HG03135 (cell line): ENCODE data around the gene TEDDM1.
"Not testable (repeated sequence)": the region's sequence is repeated elsewhere in the genome, so short reads cannot be mapped to it uniquely, and the experiment has no call there.

ENCODE experiments used
- ATAC-seq: cut with Tn5 transposase; IDR thresholded peaks from one replicate; pipeline ENCODE4 v1.9.1; 2021; ENCODE audit warnings: mild to moderate bottlenecking, moderate library complexity; ENCODE audit not compliant: unreplicated experiment

Gene TEDDM1

GRCh38 chr1:182400567-182400966, at the start of gene TEDDM1:
TEDDM1 (minus strand) TSS chr1:182400667; CDS start chr1:182400485, 182 bp downstream.
- ATAC-seq, result no peak

- no peak for ATAC-seq
These were observed 49.6 kb upstream of the TEDDM1 start, which contains the start of gene RGSL1 for GRCh38 chr1:182450087-182450486. RGSL1 (plus strand) TSS chr1:182450146; CDS start chr1:182450166, 20 bp downstream.

GRCh38 chr1:182447660-182448059, 47.2 kb upstream of the TEDDM1 start:
- no peak for ATAC-seq

GRCh38 chr1:182447124-182447523, 46.7 kb upstream of the TEDDM1 start:
- ATAC-seq, result not testable (repeated sequence)

- no peak for ATAC-seq
These were observed 45.7 kb upstream of the TEDDM1 start for GRCh38 chr1:182446033-182446669.

- no peak for ATAC-seq
These were observed 44.0 kb upstream of the TEDDM1 start for GRCh38 chr1:182444497-182444896.

GRCh38 chr1:182442333-182442732, 41.9 kb upstream of the TEDDM1 start:
- ATAC-seq, result no peak

GRCh38 chr1:182441719-182442118, 41.3 kb upstream of the TEDDM1 start:
- no peak for ATAC-seq

- no peak for ATAC-seq
These were observed 37.9 kb upstream of the TEDDM1 start for GRCh38 chr1:182438326-182438725.

GRCh38 chr1:182433580-182433979, 33.1 kb upstream of the TEDDM1 start:
- ATAC-seq, result no peak

- no peak for ATAC-seq
These were observed 30.8 kb upstream of the TEDDM1 start for GRCh38 chr1:182431278-182431677.

GRCh38 chr1:182430263-182431068, 30.0 kb upstream of the TEDDM1 start:
- peak; percentile 46 for ATAC-seq

GRCh38 chr1:182428043-182428442, 27.6 kb upstream of the TEDDM1 start:
- ATAC-seq, result no peak

GRCh38 chr1:182426442-182427430, 26.3 kb upstream of the TEDDM1 start:
- peak; percentile 55 for ATAC-seq

GRCh38 chr1:182415789-182416188, 15.3 kb upstream of the TEDDM1 start:
- no peak for ATAC-seq

GRCh38 chr1:182413969-182414368, 13.5 kb upstream of the TEDDM1 start:
- no peak for ATAC-seq

- ATAC-seq, result no peak
These were observed 13.0 kb upstream of the TEDDM1 start for GRCh38 chr1:182413486-182413885.

GRCh38 chr1:182410620-182411273, 10.3 kb upstream of the TEDDM1 start:
- no peak for ATAC-seq

- ATAC-seq, result no peak
These were observed 9.7 kb upstream of the TEDDM1 start for GRCh38 chr1:182410138-182410537.

GRCh38 chr1:182408435-182409075, 8.1 kb upstream of the TEDDM1 start:
- ATAC-seq, result no peak
